HL-60 (cell line): ENCODE measurements around the gene NRG4.

ENCODE experiments used
- POLR2AphosphoS5 ChIP-seq: IDR thresholded peaks from 2 replicates; pipeline ENCODE4 v1.6.1; 2012; ENCODE audit warnings: low read depth
- TF ChIP-seq, protein P1 (sequence below): IDR thresholded peaks from one replicate; pipeline ENCODE4 v1.5.1; 2011; ENCODE audit warnings: low read length, control low read depth, inconsistent platforms; ENCODE audit not compliant: insufficient read depth

DNA sequence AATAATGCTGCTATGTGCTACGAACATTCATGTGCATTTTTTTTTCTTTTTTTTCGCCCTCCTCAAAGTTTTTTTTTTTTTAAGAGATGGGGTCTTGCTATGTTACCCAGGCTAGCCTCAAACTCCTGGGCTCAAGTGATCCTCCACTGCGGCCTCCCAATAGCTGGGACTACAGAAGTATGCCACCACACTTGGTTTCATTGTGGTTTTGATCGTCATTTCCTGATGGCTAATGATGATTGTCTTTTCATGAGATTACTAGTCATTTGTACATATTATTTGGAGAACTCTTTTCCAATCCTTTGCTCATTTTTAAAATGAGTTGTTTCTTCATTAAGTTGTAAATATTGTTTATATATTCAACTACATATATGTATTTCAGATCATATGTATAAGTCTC, 59.7 kb downstream of the NRG4 start:
- TF ChIP-seq, protein P1, sequence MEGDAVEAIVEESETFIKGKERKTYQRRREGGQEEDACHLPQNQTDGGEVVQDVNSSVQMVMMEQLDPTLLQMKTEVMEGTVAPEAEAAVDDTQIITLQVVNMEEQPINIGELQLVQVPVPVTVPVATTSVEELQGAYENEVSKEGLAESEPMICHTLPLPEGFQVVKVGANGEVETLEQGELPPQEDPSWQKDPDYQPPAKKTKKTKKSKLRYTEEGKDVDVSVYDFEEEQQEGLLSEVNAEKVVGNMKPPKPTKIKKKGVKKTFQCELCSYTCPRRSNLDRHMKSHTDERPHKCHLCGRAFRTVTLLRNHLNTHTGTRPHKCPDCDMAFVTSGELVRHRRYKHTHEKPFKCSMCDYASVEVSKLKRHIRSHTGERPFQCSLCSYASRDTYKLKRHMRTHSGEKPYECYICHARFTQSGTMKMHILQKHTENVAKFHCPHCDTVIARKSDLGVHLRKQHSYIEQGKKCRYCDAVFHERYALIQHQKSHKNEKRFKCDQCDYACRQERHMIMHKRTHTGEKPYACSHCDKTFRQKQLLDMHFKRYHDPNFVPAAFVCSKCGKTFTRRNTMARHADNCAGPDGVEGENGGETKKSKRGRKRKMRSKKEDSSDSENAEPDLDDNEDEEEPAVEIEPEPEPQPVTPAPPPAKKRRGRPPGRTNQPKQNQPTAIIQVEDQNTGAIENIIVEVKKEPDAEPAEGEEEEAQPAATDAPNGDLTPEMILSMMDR, result no peak
- no peak for TF ChIP-seq POLR2AphosphoS5
